HTERT RPE-1 (cell line): ENCODE results near the gene ARHGAP15.

Source experiments
- in situ Hi-C: fragments of 300-500 bp; cut with MboI; formaldehyde crosslinking; loops from 4 replicates; pipeline ENCODE4 v1.14.3; 2020; ENCODE audit warnings: low sequenced_read_pairs

The ARHGAP15 gene

DNA sequence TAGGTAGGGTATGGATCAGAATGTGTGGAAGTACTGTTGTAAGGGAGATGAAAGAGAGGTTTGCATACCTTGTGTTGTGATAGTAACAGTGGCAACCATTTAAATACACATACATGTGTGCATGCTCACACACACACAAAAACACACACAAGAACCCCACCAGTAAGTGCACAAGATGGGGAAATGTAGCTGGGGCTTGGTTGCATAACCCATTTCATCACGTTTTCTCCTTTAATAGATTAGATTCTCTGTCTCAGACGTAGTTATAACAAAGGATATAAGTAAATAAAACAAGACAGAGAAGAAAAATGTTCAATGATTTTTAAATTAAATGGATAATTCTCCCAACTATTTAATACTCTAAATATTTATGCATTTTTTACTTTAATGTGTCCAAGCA is 13.4 kb downstream of the ARHGAP15 start:
- in situ Hi-C loops, result no loop called here

DNA sequence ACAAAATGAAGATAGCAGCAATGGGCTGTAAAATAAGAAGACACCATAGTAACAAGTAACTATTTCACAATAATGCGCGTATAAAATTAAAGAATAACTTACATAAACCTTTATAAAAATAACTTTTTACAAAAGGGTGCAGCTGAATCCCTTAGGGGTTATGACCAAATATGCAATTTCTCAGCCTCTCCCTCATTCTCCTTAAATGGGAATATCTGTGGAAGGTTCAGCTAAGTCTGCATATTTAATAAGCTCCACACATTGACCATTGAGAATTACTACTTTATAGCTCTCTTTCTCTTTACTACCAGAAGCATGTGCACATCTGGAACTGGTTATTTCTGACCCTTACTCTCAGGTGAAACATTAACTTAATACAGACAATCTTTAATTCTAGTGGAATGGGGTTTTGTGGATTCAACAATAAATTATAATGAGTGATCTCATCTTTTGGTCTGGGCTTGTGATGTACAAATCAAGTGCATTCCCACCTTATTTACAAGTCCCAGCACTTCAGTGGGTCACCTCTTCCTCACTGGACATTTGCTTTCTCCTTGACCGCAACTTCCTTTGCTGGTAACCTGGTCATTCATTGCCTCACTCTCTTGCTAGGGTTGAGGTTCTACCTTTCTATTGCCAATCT is 15.7 kb downstream of the ARHGAP15 start:
- in situ Hi-C loops, result no loop called here

DNA sequence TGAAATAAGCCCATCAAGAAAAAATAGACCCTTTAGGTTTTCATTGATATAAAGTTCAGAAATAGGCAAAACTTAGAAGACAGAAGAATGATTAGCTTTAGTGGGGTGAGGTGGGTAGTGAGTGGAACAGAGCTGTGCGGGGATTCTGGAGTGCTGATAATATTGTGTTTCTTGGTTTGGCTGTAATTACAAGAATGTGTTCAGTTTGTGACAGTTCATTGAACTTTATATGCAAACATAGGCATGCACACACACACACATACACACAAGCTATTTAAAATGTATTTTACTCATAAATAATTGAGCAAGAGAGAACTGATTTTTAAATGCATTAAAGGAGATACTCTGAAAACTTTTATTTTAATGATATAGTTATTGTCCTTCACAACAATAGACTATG is 17.1 kb downstream of the ARHGAP15 start:
- in situ Hi-C loops, result no loop called here

DNA sequence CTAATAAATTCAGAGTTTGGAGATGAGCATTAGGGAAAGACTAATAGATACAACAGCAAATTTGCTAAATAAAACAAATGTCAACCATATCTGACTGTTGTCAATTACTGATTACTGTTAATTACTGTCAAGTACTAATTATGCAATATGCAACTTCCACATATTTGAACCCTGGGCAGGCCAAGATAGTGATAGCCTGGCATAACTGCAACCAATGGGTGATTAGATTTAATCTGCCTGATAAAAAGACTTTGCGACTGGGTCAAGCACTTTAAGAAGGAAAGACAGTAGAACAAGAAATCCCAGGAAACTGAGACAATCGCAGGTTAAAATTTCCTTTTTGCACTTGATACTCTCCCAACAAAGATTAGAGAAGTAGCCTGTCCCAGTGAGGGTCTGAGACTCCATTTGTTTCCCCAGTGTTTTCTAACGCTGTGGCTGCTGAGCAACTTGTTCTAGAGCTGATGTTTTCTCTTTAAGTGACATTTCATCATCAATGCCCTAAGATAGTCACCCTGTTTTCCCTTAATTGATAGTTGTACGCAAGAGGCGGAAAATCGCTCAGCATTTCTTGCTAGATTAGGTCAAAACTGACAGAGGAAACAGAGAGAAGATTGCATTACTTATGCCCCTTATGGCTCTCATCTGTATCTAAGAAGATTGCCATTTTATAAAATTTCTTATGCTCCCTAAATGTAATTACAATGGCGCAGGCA is 17.8 kb downstream of the ARHGAP15 start:
- in situ Hi-C loops, result no loop called here

DNA sequence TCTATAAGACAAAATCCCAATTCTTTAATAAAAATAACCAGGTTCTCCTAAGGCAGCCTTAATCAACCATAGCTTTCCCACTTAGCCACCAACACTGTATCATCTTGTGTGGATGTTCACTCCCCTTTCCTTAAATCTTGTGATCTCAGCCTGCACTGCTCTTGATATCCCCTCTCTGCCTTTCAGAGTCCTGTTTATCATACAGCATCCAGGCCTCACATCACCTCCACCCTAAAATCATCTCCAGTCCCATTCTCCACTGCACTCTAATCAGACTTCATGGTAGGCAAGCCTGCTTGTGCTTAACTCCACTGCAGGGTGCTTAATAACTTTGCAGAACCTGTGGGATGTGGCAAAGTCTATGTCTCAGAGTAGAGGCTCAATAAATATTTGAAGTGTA is 18.8 kb downstream of the ARHGAP15 start:
- in situ Hi-C loops, result no loop called here

DNA sequence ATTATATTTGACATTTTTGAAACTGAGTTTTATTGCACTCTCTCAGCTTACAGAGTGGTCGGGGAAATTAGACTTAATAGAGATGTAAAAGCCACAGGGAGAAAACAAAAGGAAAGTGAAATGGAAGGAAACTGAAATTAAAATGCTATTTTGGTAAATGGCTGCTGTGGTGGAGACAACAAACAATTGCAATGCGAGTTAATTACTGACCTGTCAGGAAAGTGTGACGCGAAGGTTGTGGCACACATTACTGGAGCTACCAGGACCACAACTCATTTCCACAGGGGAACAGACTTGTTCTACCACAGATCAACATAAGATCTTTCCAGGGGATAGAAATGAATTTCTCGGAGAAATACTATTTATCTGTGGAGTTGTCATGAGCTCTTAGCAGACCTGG is 19.5 kb downstream of the ARHGAP15 start:
- in situ Hi-C loops, result no loop called here

DNA sequence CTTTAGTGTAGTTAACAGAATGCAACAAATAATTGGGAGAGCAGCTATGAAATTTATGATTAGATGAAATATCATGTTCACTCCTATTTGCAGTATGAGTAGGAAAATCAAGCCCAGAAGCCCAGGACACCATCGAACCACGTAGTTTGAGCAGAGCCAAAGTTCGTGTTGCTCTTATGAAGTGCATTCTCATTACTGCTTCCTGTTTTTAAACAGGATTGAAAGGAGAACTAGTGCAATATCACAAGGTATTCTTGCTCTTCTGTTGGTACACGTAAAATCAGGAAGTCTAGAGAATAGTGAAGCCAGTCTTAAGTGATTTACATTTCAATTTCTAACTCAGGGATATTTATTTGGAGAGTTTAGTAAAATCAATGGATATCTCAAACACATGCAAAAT is 21.1 kb downstream of the ARHGAP15 start:
- in situ Hi-C loops, result no loop called here

DNA sequence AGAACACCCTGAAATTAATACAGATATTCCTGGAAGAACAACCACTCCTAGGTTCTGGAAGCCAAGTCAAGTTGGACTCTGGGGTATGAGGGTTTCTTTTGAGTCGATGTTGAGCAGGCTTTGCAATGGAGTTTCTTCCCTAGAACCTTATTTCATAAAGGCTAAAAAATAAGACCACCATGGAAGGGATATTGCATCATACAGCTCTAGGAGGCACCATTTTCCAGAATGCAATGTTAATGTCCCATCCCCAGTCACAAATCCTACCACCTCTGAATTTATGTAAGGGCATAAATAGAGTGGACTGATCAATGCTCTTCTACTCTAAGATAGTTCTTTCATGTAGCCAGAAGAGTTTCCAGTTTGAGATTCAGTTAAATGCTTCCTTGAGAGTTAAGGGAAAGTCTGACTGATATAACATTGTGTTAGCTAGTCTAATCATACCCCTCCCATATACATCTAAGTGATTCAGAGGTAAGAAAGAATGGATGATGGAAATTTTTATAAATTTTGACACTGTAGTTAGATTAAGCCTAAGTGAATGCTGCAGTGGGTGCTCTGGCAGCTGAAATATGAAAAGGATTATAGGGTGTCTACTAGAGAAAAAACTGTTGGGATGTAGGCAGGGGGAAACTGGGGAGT is 22.0 kb downstream of the ARHGAP15 start:
- in situ Hi-C loops, result no loop called here

DNA sequence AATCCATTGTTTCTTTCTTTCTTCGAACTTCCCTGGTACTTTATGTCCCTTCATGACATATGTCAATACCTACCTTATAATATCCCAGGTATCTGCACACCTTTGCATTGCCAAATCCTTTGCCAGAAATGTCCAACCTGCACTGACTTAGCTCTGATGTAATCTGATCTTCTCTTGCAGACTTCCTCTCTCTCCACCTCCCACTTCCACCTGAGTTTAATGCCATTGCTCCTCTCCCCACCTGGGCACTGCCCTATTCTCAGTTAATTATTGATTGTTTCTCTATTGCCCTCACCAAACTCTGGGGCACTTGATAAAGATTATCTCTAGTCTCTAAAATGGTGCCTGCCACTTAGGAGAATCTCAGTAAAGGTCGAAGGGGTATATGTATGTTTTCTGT is 23.0 kb downstream of the ARHGAP15 start:
- in situ Hi-C loops, result no loop called here

DNA sequence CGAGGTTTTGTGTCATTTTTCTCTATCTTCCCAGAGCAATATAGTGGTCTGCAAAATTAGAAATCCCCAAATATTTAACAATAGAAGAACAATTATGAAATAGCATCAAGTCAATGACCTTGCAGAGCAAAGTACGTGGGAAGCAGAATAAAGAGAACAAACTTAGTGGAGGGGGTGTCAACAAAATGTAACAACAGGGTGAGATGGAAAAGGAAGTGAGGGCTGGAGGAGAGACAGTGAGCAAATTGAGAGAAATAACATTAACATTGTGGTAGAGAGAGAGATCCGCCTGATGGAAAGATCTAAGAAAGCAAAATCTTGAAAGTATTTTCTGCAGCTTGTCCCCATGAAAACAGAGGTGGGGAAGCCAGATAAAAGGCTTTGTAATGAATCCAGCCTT is 23.4 kb downstream of the ARHGAP15 start:
- in situ Hi-C loops, result no loop called here

DNA sequence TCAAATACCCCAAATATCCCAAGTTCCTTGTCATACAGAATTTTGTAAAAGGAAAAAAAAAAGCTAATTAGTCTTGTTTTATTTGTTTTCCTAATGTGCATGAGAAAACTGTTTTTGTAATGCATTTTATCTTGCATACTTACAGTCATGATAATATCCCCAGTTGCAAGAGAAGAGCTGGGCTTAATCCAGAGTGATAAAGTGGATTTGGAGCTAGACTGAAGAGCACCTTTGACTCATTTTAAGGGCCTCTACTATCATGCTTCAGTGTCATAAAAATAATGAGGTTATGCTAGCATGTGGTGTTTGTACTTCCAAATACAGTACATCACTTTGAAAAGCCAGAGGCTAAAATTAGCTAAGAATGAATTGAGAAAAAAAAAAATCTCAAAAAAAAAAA is 26.4 kb downstream of the ARHGAP15 start:
- in situ Hi-C loops, result no loop called here

DNA sequence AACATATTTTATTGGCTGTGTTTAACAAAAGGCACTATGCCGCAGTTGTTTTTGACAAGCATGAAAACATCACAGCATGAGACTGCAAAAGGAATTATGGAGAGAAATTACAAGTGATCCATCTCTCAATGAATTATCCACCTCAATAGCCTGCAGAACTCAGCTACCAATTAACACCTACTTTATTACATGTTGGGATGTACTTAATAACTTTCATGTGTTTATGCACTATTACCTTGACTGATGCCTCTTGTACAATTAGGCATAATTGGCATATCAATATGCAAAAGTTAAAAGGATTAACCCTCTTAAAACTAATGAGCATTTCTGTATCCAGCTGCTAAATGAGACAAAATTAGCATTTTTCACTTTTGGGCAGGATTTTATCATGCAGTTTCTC is 27.8 kb downstream of the ARHGAP15 start:
- in situ Hi-C loops, result no loop called here

DNA sequence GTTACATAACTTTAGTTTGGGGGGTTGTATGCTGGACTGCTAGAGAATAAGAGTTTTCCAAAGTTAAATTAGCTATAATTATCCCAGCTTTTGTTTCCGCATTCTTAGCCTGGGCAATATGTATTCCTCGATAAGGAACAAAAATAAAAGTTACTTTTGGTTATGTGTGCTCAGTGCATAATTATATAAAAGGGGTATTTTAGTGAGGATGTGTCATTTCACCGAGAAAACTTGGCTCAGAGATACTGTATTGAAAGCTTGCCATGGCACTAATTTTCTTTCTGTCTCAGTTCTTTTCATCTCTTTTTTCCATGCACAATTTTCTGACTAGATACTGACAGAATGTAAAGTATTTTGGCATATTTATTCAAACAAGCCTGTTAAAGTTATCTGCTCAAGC is 28.2 kb downstream of the ARHGAP15 start:
- in situ Hi-C loops, result no loop called here

DNA sequence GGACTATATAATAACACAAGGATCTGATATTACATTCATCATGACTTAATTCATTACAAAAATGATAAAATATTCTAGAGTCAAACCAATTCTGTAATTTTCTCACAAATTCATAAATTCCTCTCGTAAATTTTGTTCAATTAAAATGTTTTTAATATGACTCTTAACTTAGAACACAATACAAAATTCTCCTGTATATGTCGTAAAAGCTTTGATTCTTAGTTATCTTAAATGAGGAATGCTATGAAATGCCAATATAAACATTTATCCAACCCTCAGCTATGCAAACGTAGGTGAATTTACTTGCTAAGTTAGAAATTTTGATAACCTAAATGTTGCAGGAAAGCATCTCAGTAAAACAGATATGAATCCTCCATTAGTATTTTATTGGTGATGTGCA is 28.9 kb downstream of the ARHGAP15 start:
- in situ Hi-C loops, result no loop called here

DNA sequence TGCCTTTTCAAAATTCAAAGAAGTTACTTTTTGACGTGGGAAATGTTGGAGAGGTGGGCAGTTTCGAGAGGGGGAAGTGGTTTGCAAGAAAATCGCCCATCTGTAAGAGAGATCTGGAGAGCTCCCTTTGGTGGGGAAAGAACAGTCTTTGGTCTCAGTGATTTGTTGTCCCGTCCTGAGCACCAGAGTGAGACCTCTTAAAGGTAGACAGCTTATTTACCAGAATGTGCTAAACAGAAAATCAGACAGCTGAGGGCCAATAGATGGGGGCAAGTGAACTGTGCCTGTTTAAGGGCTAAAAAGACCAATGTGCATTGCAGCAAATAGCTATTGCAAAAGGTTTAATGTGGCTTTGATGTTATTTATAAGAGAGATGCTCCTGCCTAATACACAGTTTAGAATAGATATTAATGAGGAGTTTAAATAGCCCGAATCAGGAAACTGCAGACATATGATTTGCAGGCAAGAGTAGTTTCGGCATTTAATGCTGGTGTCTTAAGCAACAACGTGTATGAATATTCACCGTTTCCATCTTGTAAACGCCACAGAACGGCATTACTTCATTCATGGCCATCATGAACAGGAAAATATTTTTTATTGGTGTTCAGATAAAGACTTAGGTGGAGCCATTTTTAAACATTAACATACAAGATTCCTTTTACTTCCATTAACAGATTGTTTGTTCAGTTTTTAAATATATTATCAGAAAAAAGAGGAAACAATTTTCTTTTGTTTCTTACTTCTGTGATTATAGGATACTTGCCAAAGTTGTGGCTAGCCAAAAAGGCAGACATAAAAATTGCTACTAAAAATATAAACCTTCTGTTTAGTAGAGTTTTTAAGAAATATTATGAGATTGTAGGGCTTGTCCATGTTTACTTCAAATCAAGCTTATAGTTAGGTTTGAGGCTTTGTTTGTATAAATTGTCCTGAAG is 29.6 kb downstream of the ARHGAP15 start:
- in situ Hi-C loops, result no loop called here

DNA sequence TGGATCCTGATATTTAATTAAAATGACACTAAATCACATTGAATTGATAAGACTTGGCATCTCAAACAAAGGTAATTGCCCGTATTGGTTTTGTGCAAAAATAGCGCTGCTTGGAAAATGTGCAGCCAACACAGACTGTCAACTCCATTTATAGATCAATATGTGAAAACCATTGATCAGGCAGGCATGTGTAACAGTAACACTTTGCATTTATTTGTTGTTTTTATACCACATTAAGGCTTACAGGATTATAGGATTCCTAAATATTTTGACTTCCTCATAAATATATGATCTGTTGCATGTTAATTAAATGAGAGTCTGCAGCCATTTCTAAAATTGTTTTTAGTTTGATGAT is 30.2 kb downstream of the ARHGAP15 start:
- in situ Hi-C loops, result no loop called here

DNA sequence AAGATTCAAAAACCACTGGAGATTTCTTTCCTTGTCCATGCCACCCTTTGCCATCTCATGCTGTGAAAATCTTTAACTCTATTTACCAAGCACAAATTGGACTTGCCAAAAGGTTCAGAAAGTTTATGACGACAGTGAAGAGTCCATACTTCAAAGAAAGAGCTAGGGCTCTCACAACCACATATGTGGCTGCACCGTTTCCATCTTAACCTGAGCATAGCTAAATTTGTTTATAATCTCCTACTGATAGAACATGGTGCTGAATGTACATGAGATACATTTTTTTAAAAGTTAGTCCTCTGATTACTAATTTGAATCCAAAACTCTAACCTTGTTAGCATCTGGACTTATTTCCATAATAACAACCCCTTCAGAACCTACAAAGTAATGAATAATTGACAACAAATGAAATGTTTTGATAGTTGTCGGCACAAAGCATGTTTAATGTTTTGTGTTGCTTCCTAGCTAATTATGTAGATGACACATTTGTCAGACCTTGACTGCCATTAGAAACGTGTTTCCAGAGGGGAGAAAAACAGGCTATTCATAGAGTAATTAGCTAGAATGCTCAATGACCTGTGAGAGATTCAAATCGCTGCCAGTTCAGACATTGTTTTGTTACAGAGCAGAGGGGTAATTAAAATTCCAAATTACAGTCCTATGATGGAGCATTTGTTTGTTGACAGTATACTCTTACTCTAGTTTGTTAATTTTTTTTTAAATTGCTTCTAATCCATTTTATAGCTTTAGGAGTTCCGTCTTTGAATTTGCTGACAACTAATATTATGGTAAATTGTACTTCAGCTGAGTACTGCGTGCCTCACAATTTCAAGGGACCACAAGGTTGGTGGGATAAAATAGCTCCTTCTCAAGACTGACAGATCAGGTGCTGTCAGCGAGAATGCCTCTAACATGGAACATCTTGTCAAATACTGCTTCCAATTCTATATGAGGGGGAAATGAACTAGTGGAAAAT is 31.8 kb downstream of the ARHGAP15 start:
- in situ Hi-C loops, result no loop called here

DNA sequence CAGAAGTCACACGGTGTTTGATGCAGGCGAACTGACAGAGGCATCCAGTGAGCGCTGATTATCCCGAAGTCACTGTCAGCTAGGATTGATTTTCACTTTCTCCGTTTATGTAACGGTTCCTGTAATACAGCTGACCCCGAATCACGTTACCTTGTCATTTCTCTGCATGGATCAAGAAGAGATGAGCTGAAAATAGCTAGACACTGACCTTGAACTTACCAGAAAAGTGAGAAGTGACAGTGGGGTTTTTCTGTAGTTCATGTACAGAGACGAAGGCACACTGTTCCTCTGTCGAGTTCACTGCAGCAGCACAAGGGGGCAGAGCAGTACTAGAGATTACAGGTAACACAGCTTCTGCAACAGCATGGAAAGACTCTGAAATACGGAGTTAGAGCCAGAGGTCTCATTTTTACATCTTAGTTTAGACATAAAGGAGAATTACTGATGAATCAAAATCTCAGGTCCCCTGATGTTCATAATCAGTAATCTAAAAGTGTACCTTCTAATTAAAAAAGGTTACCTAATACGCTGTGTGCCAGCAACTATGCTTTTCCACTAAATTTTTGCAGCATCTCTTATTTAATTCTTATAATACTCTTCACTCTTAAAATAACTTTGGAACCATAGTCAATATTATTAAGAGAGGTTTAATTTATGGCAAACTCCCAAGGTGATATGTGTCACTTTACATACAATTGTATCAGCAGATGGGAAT is 33.1 kb downstream of the ARHGAP15 start:
- in situ Hi-C loops, result no loop called here

DNA sequence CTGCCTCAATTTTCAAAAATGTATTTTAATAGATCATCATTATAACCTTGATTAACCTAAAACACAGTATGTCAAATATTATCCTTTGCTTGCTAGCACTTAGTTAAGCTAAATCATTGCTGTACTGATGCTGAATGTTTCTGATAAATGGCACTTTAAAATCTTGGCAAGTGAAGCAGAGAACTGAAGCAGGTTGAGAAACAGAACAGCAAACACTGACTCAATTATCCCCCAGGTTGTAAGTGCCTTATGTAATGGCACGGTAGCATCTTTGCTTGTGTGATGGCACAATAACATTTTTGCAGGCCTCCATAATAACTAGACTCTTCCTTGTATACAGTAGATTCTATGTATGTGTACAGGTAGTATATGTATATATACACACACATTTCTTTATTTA is 33.8 kb downstream of the ARHGAP15 start:
- in situ Hi-C loops, result no loop called here

DNA sequence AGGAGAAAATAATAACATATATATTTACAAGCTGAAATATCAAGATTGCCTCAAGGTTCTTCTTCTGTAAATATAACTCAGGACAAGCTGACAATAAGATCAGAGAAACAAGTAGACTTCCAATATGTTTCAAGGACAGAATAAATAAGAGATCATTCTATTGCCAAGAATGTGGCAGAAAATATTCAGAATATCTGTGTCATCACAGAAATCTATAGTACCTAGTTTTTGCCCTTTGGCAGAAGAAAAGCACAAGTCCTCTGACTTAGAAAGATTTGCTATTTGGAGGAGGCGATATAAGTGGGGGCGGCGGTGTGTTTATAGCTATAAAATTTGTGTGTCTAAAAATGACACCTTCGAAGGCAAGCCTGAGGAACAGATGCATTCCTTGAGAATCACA is 34.3 kb downstream of the ARHGAP15 start:
- in situ Hi-C loops, result no loop called here
